Right cardiac atrium (tissue), 5 donors: ENCODE measurements around the gene PTPRN2. TPM values are rescaled to one million over a fixed set of nuclear protein-coding genes. Genes with fewer than 3 reads are reported as not detected.

Experiments used
- ATAC-seq, 2 donors: fragments of 200-7000 bp; cut with Tn5 transposase; one replicate each; pipeline versions ENCODE4 v1.8.0 to v1.9.1; 2020; ENCODE audit warnings: moderate library complexity in 2 of 2, mild to moderate bottlenecking in 1 of 2
- DNase-seq, 3 donors: peaks; one replicate each; pipeline ENCODE4 v3.0.0-alpha.2; 2020
- H3K27ac ChIP-seq: one replicate; pipeline ENCODE4 v1.5.1; 2013; ENCODE audit warnings: mild to moderate bottlenecking, low read length, control low read depth, moderate library complexity
- H3K27me3 ChIP-seq: one replicate; pipeline ENCODE4 v1.6.1; 2013; ENCODE audit not compliant: control insufficient read depth, insufficient read depth
- H3K4me1 ChIP-seq: one replicate; pipeline ENCODE4 v1.6.1; 2013; ENCODE audit warnings: low read length; ENCODE audit not compliant: control insufficient read depth, insufficient read depth
- H3K4me3 ChIP-seq: one replicate; pipeline ENCODE4 v1.5.1; 2013; ENCODE audit warnings: low read length, control low read depth
- H3K9me3 ChIP-seq: one replicate; pipeline ENCODE4 v1.6.1; 2013; ENCODE audit warnings: low read length; ENCODE audit not compliant: control insufficient read depth
- WGBS: extraction: QIAGEN DNeasy Blood & Tissue Kit; methylation state at CpG from one replicate; pipeline ENCODE4 v1.1.7; 2013; 5-methylcytosine and 5-hydroxymethylcytosine counted together
- intact Hi-C, 4 donors: fragments of 100-400 bp; cut with DNase I; formaldehyde crosslinking; loops; one replicate each; pipeline versions ENCODE4 v1.11.0 to v1.14.0; 2022 to 2023
- polyA plus RNA-seq: library from polyadenylated mRNA; stranded (reverse); fragments of 200-250 nt; gene quantifications from one replicate; pipeline ENCODE4 v1.2.3, GENCODE V29; 2013
- total RNA-seq, 4 donors: library from RNA; stranded (reverse); fragmentation: NEBNext Ultra II Directional; extraction: Animal tissue kit (Norgen Biotek cat#: 25700); gene quantifications; one replicate each; pipeline ENCODE4 v1.2.1, GENCODE V29; 2021
- donor health status: healthy with polysubstance abuse.
- donor health status: DM: no; HTN: yes; CAD: no.
- donor health status: DM: no; HTN: no; CAD: no.
- donor health status: DM: no; HTN: yes; CAD: no; lungs with severe emphysema.
- donor health status: DM: yes; HTN: yes; CAD: no.

The PTPRN2 gene
- total and polyA plus RNA-seq, 5 donors = 1.5 to 3.9 (median 1.9) TPM

DNA sequence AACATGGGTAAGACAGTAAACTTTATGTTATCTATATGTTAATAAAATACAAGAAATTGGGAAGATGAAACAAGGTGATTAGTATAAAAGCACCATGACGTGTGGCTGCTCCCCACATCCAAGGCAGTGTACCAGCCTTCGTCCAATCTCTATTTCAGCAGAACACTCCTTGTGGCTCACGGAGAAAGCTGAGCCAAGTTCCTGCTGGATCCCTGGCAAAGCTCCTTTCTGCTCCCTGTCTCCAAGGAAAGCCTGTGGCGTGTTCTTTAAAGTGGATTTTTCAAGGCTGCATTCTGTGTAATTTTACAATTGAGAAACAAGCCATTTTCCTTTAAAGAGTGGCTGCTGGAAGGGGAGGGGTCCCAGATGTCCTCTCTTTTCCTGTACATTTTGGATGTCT is 467.3 kb downstream of the PTPRN2 start:
- no peak for DNase-seq
- H3K9me3 ChIP-seq = no peaks in the 10 kb centered on the region

DNA sequence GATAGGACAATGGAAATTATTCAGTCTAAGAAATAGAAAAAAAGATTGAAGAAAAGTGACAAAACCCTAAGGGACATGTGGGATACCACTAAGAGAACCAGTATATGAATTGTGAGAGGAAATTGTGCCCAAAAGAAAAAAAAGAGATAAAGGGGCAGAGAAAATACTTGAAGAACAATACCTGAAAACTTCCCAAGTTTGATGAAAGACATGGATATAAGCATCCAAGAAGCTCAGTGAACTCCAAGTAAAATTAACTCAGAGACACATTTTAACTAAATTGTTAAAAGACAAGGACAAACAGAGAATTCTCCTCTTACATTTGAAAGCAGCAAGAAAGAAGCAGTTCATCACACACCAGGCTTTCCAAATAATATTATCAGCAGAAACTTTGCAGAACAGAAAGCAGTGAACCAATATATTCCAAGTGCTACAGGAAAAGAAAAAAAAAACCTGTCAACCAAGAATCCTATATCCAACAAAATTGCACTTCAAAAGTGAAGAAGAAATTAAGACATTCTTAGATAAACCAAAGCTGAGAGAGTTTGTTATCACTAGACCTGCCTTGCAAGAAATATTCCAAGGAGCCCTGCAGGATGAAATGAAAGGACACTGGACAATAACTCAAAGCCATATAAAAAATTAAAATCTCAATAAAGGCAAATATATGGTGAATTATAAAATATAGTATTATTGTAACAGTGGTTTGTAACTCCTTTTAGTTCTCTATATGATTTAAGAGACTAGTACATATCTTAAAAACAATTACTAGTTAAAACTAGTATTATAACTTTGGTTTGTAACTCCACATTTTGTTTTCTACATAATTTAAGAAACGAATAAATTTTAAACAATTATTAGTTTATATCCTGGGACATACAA is 470.0 kb downstream of the PTPRN2 start:
- H3K27ac ChIP-seq = no peak overlapping the region
- ATAC-seq = no peak
- WGBS = 63% methylated on average over 1 of the region's 1 CpG
- DNase-seq = no peak
- intact Hi-C loops = no loop called here
- H3K9me3 ChIP-seq = no peaks in the 10 kb centered on the region
- H3K4me3 ChIP-seq = no peak overlapping the region
- no peaks in the 10 kb centered on the region for H3K4me1 ChIP-seq
- H3K27me3 ChIP-seq = no peaks in the 10 kb centered on the region

More for the DNA sequence above, 467.3 kb downstream of the PTPRN2 start:
- 71% methylated on average over 4 of the region's 4 CpGs for WGBS
- Histone ChIP-seq H3K4me1 (no peaks in the 10 kb centered on the region), H3K4me3 (no peak overlapping the region), H3K27ac (no peak overlapping the region), H3K27me3 (no peaks in the 10 kb centered on the region)
- intact Hi-C loops = no loop called here
- ATAC-seq = no peak

DNA sequence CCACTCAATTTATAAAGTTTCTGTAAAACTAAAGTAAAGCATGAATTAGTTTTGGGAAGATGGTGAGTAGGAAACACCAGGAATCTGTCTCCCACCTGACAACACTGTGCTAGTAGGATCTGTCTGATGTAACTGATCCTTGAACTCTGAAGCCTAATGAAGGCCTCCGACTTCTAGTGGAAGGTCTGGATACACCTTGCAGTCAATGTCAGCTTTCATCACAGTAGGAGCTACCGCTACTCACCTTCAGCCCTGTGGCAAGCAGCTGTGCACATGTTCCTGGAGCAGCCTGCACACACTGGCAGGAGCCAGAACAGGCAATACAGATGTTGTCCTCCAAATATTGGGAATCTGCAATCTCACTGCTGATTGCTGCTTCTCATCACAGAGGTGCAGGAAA is 471.4 kb downstream of the PTPRN2 start:
- no peaks in the 10 kb centered on the region for H3K4me1 ChIP-seq
- no peak for DNase-seq
- H3K27me3 ChIP-seq = no peaks in the 10 kb centered on the region
- no peak overlapping the region for H3K27ac ChIP-seq
- intact Hi-C loops = no loop called here
- no peaks in the 10 kb centered on the region for H3K9me3 ChIP-seq
- WGBS = 79% methylated on average over 2 of the region's 2 CpGs
- no peak overlapping the region for H3K4me3 ChIP-seq
- no peak for ATAC-seq

DNA sequence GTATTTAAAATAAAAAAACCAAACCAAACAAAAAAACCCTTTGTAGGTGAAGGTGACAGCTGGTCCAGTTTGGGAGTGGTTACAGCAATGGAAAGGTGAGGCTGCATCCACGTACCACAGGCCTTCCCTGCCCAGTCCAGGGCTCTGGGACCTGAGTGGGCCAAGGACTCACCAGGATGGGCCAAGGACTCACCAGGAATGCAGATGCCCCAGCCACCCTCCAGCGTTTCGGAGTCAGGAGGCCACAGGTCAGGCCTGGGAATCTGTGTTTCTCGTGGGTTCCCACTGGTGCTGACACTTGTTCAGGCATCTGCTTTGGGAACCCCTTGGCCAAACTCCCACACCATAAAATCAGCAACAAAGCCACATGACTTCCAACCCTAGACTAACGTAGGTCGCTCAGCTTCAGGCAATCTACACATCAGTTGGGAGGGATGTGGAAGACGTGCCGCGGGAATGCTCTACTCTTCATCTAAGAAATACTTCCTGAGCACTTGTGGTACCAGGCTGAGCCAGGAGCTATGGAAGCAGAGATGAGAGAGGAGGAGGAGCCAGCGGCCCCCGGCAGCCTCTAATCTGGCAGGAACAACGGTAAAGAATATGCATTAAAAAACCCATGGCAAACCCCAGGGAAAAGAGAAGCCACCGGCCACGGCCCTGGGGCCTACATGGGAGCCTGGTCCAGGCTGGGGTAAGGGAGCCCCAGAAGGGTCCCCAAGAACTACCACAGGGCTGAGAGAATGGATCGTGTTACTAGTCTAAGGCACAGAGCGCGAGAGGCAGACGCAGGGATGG is 473.4 kb downstream of the PTPRN2 start:
- Histone ChIP-seq H3K4me1 (no peaks in the 10 kb centered on the region), H3K4me3 (no peak overlapping the region), H3K27me3 (no peaks in the 10 kb centered on the region), H3K9me3 (no peaks in the 10 kb centered on the region), H3K27ac (no peak overlapping the region)
- WGBS = 89% methylated on average over 18 of the region's 18 CpGs
- DNase-seq (no peak), ATAC-seq (no peak)
- intact Hi-C loops = no loop called here

DNA sequence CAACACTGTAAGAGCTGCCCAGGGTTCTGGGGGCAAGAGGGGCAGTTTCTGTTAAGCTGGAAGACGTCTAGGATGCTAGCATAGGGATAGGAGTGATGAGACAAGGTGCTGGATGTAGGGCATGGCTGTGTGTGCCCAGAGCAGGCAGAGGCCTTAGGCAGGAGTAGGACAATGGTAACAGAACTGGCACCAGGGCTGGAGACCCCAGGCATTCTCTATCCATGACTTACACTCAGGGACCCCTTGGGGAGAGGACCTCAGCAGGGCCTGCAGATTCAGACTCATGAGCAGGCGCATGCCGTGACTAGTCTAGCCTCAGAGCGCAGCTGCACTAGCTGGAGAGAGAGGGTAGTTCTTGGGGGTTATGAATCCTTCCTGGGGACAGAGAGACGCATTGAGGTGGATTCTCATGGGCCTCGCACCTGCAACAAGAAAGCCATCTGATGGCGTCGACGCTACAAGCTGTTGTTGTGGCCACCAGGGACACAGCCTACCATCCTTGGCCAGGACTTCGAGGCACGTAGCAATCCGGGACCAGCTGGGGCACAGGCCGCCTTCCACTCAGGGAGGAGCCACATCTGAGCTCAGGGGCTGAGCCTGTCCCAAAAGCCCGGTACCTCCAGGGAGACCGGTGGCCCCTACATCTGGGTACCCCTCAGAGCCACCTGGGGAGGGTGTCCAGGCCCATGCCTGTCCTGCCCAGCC is 474.1 kb downstream of the PTPRN2 start:
- intact Hi-C loops = no loop called here
- ATAC-seq (no peak), DNase-seq (no peak)
- no peak overlapping the region for H3K4me3 ChIP-seq
- no peaks in the 10 kb centered on the region for H3K27me3 ChIP-seq
- no peaks in the 10 kb centered on the region for H3K9me3 ChIP-seq
- H3K4me1 ChIP-seq = no peaks in the 10 kb centered on the region
- H3K27ac ChIP-seq = no peak overlapping the region
- 90% methylated on average over 15 of the region's 15 CpGs for WGBS

DNA sequence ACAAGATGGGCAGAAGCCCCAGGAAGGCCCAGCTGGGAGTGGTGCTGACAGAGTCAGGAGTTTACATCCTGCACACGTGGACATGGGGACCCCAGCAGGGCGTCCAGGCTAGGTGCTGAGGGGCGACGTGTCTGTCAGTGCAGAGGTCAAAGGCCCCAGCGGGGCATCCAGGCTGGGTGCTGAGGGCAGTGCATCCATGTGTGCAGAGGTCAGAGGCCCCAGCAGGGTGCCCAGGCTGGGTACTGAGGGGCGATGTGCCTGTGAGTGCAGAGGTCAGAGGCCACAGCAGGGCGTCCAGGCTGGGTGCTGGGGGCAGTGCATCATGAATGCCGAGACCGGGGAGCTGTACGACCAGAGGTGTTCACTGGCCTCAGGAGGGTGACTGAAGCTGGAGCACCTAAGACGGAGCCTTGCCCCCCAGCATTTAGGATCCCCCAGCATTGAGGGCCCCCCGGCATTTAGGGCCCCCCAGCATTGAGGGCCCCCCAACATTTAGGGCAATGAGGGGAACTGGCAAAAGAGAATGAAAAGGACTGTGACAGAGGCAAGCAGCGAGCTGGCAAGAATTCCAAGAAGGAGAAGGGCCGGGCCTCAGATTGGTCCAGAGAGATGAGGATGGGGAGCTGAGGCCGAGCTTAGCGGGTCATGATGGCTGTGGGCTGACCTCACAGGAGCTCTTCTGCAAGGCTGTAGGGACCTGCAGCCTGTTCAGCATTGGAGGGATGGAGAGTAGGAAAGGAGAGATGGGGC is 474.9 kb downstream of the PTPRN2 start:
- DNase-seq = no peak

DNA sequence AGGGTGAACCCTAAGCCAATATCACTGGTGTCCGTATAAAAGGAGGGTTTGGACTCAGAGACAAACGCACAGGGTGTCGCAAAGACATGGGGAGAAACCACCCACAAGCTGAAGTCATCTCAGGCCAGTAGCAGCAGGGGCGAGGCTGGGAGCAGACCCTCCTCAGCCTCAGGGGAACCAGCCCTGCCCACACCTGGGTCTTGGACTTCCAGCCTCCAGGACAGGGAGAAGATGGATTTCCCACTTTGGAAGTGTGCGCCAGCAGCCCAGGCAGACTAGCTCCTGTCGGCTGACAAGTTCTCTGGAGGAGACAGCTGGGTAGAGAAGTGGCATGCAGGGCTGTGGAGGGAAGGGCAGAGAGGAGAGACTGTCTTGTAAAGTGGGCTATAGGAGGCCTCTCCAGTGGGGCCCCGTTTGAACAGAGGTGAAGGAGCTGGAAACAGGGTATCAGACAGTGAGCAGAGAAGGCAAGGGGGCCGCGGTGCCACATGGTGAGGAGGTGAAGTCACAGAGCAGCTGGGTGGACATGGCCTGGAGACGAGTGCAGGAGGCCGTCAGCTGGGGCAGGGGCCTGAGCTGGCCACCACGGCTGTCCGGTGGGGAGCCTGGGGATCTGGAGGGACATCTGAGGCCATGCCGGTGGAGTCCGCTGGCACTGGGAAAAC is 475.6 kb downstream of the PTPRN2 start:
- intact Hi-C loops = no loop called here
- no peaks in the 10 kb centered on the region for H3K27me3 ChIP-seq
- WGBS = 88% methylated on average over 15 of the region's 15 CpGs
- ATAC-seq (no peak), DNase-seq (no peak)
- H3K4me3 ChIP-seq = no peak overlapping the region
- no peaks in the 10 kb centered on the region for H3K4me1 ChIP-seq
- H3K9me3 ChIP-seq = no peaks in the 10 kb centered on the region
- H3K27ac ChIP-seq = no peak overlapping the region

More for the DNA sequence above, 474.9 kb downstream of the PTPRN2 start:
- H3K4me3 ChIP-seq = no peak overlapping the region
- no peak overlapping the region for H3K27ac ChIP-seq
- H3K4me1 ChIP-seq = no peaks in the 10 kb centered on the region
- H3K27me3 ChIP-seq = no peaks in the 10 kb centered on the region
- intact Hi-C loops = no loop called here
- WGBS = 87% methylated on average over 16 of the region's 16 CpGs
- ATAC-seq = no peak
- H3K9me3 ChIP-seq = no peaks in the 10 kb centered on the region

DNA sequence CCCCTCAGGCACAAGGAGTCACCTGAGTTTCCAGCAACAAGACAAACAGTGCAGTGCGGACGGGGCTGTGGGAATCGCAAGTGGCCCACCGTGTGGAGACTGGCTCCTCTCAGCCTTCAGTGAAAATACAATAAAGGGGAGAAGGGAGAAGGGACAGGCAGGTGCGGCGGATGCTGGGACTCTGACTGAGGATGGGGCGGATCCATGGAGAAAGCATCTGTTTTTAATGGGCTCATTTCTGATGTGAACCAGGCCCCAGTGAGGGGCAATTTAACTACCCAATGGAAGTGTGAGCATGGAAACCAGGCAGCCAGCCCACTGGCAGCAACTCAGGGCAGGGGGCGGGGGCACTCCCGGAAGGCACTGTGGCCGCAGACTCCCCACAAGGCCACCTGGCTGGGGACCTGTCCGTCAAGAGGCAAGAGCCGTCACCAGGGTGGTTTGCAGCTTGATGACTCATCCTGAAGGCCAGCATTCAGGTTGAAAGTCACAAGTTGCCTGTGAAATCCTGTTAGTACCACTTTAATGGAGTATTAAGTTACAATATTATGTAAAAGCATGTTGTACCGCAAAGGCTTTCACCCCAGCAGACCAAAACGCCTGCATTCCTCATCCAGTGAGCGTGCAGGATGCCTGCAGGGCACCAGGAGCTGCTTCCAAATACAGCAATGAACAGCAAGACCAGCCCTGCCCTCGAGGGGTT is 476.4 kb downstream of the PTPRN2 start:
- WGBS = 77% methylated on average over 16 of the region's 16 CpGs
- H3K4me3 ChIP-seq = no peak overlapping the region
- DNase-seq (no peak), ATAC-seq (no peak)
- no peaks in the 10 kb centered on the region for H3K9me3 ChIP-seq
- no peak overlapping the region for H3K27ac ChIP-seq
- H3K4me1 ChIP-seq = no peaks in the 10 kb centered on the region
- intact Hi-C loops = no loop called here
- H3K27me3 ChIP-seq = no peaks in the 10 kb centered on the region

DNA sequence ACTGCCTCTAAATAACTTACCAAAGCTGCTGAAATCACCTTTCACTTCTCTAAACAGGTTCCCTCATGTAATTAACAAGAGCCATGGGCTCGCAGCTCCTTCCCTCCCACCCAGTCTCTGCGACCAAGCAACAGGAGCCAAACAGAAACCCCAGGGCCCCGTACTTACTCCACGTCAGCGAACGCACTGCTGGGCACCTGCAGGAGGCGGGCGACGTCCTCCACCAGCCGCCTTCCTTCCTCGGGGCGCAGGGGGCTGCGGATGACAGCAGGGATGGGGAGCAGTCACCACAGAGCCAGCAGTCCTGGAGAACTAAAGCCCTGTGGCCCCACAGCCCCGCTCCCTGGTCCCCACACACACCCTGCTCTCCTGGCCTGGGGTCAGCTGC is 477.0 kb downstream of the PTPRN2 start:
- Histone ChIP-seq H3K4me1 (no peaks in the 10 kb centered on the region), H3K9me3 (no peaks in the 10 kb centered on the region), H3K27ac (no peak overlapping the region), H3K4me3 (no peak overlapping the region), H3K27me3 (no peaks in the 10 kb centered on the region)
- no peak for DNase-seq
- intact Hi-C loops = no loop called here
- no peak for ATAC-seq
- WGBS = 90% methylated on average over 14 of the region's 14 CpGs
